Thymus (tissue), 11 donors: ENCODE data around the gene GLYATL1. TPM values are rescaled to one million over a fixed set of nuclear protein-coding genes. Genes with fewer than 3 reads are reported as not detected.

Experiments used
- DNase-seq, 9 donors: peaks; one replicate each; pipeline ENCODE4 v3.0.0-alpha.2; 2013; ENCODE audit warnings: low spot score in 9 of 9, low read depth in 6 of 9, missing footprints in 1 of 9
- H3K27ac ChIP-seq, 2 donors: one replicate each; pipeline ENCODE4 v1.5.1; 2013; ENCODE audit warnings: control low read depth in 1 of 2, low read depth in 1 of 2, low read length in 1 of 2, mild to moderate bottlenecking in 1 of 2, moderate library complexity in 1 of 2
- H3K27me3 ChIP-seq, 2 donors: one replicate each; pipeline ENCODE4 v1.5.1; 2013; ENCODE audit warnings: low read length in 1 of 2; ENCODE audit not compliant: control insufficient read depth in 2 of 2, insufficient read depth in 1 of 2
- H3K36me3 ChIP-seq, 2 donors: one replicate each; pipeline ENCODE4 v1.5.1; 2013; ENCODE audit warnings: low read length in 1 of 2, mild to moderate bottlenecking in 1 of 2, moderate library complexity in 1 of 2; ENCODE audit not compliant: control insufficient read depth in 2 of 2, insufficient read depth in 2 of 2
- H3K4me1 ChIP-seq, 2 donors: one replicate each; pipeline ENCODE4 v1.5.1; 2013; ENCODE audit warnings: low read length in 2 of 2; ENCODE audit not compliant: control insufficient read depth in 2 of 2, insufficient read depth in 2 of 2
- H3K4me3 ChIP-seq, 2 donors: one replicate each; pipeline ENCODE4 v1.5.1; 2013; ENCODE audit warnings: low read length in 2 of 2, control low read depth in 1 of 2, mild to moderate bottlenecking in 1 of 2
- H3K9me3 ChIP-seq, 2 donors: one replicate each; pipeline ENCODE4 v1.5.1; 2013; ENCODE audit warnings: low read length in 1 of 2, mild to moderate bottlenecking in 1 of 2; ENCODE audit not compliant: control insufficient read depth in 2 of 2, insufficient read depth in 1 of 2
- WGBS: extraction: QIAGEN DNeasy Blood & Tissue Kit; methylation state at CpG from one replicate; pipeline ENCODE4 v1.1.7; 2013; 5-methylcytosine and 5-hydroxymethylcytosine counted together
- polyA plus RNA-seq: library from polyadenylated mRNA; stranded (reverse); fragments of 200-250 nt; gene quantifications from one replicate; pipeline ENCODE4 v1.2.3, GENCODE V29; 2013
- total RNA-seq: library from RNA; stranded (reverse); fragments of 120-200 nt; gene quantifications from one replicate; pipeline ENCODE4 v1.2.4, GENCODE V29; 2013
- donor health status: healthy.

GLYATL1 gene
- total and polyA plus RNA-seq, 2 donors, result 1.4 to 4.9 TPM

DNA sequence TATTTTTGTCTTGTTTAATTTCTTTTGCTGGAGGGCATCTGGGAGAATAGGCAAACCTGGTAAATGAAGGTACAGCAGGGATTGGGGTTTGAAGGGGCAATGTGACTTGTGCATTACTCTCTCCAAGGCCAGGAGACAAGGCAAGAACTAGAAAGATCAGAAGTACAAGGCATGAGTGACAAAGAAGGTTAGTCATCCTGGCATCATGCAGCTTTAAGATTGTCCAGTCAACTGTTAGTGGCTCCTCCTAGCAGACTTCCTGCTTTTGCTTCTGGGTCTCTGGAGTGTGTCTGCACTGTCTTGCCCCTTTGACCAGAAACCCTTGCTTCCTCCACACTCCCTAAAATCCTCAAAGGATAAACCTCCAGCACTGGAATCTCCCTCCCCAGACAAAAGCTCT, 27.2 kb upstream of the GLYATL1 start:
- H3K27me3 ChIP-seq, result peaks cover 0 to 8% of the 10 kb centered on the region in 2 donors
- H3K4me1 ChIP-seq, result no peaks in the 10 kb centered on the region
- DNase-seq, result no peak
- no peak overlapping the region for H3K27ac ChIP-seq
- peaks cover 0 to 6% of the 10 kb centered on the region in 2 donors for H3K9me3 ChIP-seq
- no peak overlapping the region for H3K4me3 ChIP-seq
- H3K36me3 ChIP-seq, result no peaks in the 10 kb centered on the region

DNA sequence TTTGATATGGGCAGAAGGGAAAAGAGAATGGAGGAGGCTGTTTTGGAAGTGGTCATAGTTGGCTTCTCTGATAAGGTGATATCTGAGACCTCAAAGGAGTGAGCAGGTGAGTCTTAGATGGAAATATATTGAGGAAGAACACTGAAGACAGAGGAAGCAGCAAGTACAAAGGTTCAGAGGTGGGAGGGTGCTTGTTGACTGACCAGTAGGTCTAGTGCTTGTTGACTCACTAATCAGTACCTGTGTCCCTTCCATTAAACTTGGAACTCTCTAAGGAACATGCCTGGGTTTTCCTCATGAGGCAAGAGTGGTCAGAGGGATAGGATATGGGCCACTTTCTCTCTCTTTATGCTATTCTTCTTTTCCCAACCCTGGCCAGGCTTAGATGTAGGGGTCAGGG, 25.6 kb upstream of the GLYATL1 start:
- Histone ChIP-seq H3K36me3 (no peaks in the 10 kb centered on the region), H3K27me3 (no peaks in the 10 kb centered on the region)

DNA sequence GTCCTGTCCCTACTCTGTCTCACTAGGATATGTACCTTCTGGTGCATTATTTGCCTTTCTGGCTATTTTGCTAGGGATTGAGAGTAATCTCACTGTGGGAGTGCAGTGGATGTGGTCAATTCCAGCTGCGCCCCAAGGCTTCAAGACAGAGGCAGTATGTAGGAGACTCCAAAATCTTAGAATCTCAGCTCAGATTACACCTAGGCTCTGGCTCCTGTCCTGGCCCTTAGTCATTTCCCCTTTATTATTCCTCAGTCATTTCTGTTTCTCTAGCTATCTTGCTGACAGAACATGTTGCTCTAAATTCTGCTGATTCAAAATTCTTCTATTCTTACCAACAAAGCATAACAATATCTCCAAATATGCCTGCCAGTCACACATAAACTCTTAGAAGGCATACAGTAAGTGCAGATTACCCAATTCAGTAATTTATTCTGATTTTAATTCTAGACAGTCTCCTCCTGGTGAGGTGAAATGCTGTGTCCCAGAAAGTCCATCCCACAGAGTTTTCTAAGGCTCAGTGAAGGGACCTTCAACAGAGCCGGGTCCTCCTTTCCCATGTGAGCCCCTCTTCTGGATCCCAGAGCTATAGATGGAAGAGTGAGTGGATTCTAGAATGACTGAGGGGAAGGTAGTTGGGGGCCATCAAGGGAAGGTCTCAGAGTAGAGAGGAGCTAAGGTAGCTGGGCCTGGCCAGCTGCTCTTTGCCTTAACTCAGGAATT, 24.3 kb upstream of the GLYATL1 start:
- H3K4me1 ChIP-seq, result peaks cover 4% of the 10 kb centered on the region in 2 donors

More for the DNA sequence above, 25.6 kb upstream of the GLYATL1 start:
- Histone ChIP-seq H3K4me3 (no peak overlapping the region), H3K27ac (no peak overlapping the region), H3K4me1 (no peaks in the 10 kb centered on the region), H3K9me3 (peaks cover 3 to 6% of the 10 kb centered on the region in 2 donors)
- no peak for DNase-seq

DNA sequence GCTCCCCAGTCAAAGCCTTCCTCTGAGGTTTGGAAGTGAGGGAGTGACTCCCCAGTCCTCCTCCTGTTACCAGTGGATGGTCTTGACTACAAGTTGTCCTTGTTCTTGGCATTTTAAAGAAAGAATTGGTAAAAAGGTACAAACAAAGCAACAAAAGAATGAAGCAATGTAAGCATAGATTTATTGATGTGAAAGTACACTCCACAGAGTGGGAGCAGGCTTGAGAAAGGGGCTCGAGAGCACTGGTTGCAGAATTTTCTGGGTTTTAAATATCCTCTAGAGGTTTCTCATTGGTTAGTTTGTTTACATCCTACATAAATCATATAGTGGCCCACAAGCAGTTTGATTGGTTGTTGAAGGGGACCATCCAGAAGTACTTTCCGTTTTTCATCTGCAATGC, 22.7 kb upstream of the GLYATL1 start:
- Histone ChIP-seq H3K36me3 (no peaks in the 10 kb centered on the region), H3K27ac (no peak overlapping the region), H3K9me3 (peaks cover 3 to 6% of the 10 kb centered on the region in 2 donors), H3K4me1 (peaks cover 5 to 8% of the 10 kb centered on the region in 2 donors), H3K4me3 (no peak overlapping the region), H3K27me3 (no peaks in the 10 kb centered on the region)
- DNase-seq, result no peak
- WGBS, result 96% methylated on average over 2 of the region's 2 CpGs

More for the DNA sequence above, 24.3 kb upstream of the GLYATL1 start:
- Histone ChIP-seq H3K27ac (no peak overlapping the region), H3K9me3 (peaks cover 3 to 6% of the 10 kb centered on the region in 2 donors), H3K36me3 (no peaks in the 10 kb centered on the region), H3K4me3 (no peak overlapping the region), H3K27me3 (no peaks in the 10 kb centered on the region)
- DNase-seq, result no peak
- 97% methylated on average over 2 of the region's 2 CpGs for WGBS

DNA sequence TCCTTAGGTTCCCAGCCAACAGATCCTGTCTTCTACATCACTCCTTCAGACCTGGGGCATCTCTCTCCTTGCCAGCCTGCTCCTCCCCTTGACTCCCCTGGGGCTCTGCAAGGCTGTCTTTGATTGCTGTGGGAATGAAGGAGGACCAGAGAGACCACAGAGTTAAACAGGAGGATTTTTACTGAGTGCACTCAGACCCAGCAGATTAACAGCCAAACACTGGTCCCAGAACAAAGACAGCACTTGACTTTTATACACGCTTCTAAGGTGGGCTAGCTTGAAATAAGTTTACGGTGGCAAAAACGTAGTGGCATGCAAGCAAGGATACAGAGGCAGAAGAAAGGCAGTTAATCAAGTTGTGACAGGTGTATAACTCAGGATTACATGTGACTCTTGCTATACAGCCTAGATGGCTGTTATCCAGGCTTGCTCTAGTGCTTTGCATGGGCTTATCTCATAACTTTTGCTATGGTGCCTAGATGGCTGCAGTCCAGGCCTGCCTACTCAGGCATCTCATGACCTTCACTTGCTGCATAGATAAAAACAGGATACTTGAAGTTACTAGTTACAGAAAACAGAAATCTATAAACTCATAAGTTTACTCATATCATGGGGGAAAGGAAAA, 22.0 kb upstream of the GLYATL1 start:
- no peaks in the 10 kb centered on the region for H3K36me3 ChIP-seq
- no peak for DNase-seq
- no peaks in the 10 kb centered on the region for H3K27me3 ChIP-seq
- H3K4me1 ChIP-seq, result peaks cover 5 to 8% of the 10 kb centered on the region in 2 donors
- WGBS, result 96% methylated on average over 3 of the region's 3 CpGs
- no peak overlapping the region for H3K4me3 ChIP-seq
- no peak overlapping the region for H3K27ac ChIP-seq
- peaks cover 3 to 6% of the 10 kb centered on the region in 2 donors for H3K9me3 ChIP-seq

DNA sequence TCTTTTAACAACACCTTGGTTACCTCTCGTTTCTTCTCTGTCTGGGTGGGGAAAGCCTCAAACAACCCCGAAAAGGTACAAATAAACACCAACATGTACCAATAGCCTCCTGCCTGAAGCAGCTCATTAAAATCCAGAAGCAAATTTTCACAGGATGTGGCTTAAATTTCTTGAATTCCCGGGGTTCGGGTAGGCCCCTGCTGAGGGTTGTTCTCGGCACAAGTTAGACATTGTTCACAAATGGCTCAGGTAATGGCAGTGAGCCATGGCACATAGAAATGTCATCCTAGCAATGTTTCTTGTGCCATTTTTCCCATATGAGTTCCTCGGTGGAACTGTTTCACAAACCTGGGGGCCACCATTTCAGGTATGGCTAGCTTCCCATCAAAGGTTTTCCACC, 19.7 kb upstream of the GLYATL1 start:
- H3K27me3 ChIP-seq, result no peaks in the 10 kb centered on the region
- peak overlapping the region in 1 of 2 donors; percentile 82 for H3K27ac ChIP-seq

DNA sequence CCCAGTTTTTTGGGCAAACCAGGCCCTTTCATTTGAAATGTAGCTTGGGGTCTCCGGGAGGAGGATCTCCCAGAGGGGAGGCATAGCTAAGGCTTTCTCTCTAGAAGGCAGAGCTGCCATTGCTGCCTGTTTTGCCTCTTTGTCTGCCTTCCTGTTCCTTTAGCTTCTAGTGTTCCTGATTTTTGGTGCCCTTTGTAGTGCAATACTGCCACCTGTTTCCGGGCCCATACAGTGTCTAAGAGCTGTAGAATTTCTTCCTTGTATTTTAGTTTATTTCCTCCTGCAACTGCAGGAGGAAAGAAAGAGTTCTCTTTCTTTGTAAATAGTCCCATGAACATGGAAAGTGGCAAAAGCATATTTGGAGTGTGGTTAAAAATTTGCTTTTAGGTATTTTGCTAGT, 19.3 kb upstream of the GLYATL1 start:
- no peaks in the 10 kb centered on the region for H3K36me3 ChIP-seq
- no peak overlapping the region for H3K4me3 ChIP-seq
- no peaks in the 10 kb centered on the region for H3K27me3 ChIP-seq
- H3K27ac ChIP-seq, result peak overlapping the region in 1 of 2 donors; percentile 82
- peaks cover 10 to 14% of the 10 kb centered on the region in 2 donors for H3K4me1 ChIP-seq
- WGBS, result 56% methylated on average over 2 of the region's 2 CpGs
- DNase-seq, result peak in 1 of 9 donors; percentile 28
- peaks cover 3 to 6% of the 10 kb centered on the region in 2 donors for H3K9me3 ChIP-seq

More for the DNA sequence above, 19.7 kb upstream of the GLYATL1 start:
- H3K4me1 ChIP-seq, result peaks cover 10 to 14% of the 10 kb centered on the region in 2 donors
- DNase-seq, result no peak
- 98% methylated on average over 6 of the region's 6 CpGs for WGBS
- no peaks in the 10 kb centered on the region for H3K36me3 ChIP-seq
- H3K4me3 ChIP-seq, result no peak overlapping the region
- H3K9me3 ChIP-seq, result peaks cover 3 to 6% of the 10 kb centered on the region in 2 donors

DNA sequence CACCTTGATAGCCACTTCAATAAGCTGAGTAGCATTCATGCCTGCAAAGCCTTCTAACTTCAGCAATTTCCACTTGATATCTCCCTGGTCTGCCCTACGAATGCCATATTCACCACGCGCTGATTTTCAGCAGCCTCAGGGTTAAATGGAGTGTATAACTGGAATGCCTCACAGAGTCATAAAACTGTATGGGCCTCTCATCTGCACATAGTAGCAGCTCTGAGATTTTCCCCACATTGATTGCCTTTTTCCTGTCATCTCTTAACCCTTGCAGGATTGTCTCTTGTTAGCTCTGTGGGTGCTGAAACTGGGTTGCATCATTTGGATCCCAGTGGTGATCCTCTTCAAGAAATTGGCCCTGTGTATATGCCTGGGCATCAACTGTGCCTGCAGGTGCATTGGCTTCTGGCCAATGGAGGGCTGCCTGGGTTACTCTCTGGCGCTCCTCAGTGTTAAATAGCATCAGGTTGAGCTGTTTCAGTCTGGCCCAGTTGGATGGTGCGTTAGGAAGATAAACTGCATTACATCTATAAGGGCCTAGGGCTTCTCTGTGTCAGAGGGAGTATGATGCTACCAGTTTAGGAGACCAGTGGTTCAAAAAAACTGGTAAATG, 17.4 kb upstream of the GLYATL1 start:
- Histone ChIP-seq H3K27ac (no peak overlapping the region), H3K9me3 (peaks cover 0 to 3% of the 10 kb centered on the region in 2 donors)

DNA sequence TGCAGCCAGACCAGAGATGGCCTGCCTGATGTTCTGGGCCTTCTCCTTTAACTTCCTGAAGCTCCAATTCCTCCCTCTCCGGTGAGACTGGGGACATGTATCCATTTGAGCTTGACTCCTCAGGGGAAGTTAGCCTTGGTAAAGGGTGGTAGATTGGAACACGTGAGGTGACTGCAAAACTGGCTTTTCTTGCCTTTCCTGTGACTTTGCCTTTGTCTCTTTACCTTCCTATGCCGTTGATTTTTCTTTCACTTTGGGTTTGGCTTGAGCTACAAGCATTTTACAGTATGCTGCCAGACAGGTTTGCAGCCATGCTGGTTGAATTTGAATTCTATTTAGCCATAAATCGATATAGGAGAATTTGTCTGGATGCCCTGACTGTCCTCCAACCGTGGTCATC, 16.8 kb upstream of the GLYATL1 start:
- Histone ChIP-seq H3K27me3 (no peaks in the 10 kb centered on the region), H3K4me1 (peaks cover 10 to 14% of the 10 kb centered on the region in 2 donors), H3K27ac (no peak overlapping the region), H3K9me3 (peaks cover 0 to under 1% of the 10 kb centered on the region in 2 donors), H3K36me3 (no peaks in the 10 kb centered on the region), H3K4me3 (no peak overlapping the region)
- 62% methylated on average over 5 of the region's 5 CpGs for WGBS
- DNase-seq, result no peak

More for the DNA sequence above, 17.4 kb upstream of the GLYATL1 start:
- Histone ChIP-seq H3K4me3 (no peak overlapping the region), H3K27me3 (no peaks in the 10 kb centered on the region), H3K4me1 (peaks cover 10 to 14% of the 10 kb centered on the region in 2 donors), H3K36me3 (no peaks in the 10 kb centered on the region)
- DNase-seq, result no peak
- WGBS, result 70% methylated on average over 5 of the region's 5 CpGs
